Non-pigmented ciliary epithelial cell (primary cell): ENCODE results near the gene B4GALT6.

Source experiments
- DNase-seq: peaks from one replicate; pipeline ENCODE4 v3.0.0-alpha.2; 2010; ENCODE audit warnings: low read depth

The B4GALT6 gene

DNA sequence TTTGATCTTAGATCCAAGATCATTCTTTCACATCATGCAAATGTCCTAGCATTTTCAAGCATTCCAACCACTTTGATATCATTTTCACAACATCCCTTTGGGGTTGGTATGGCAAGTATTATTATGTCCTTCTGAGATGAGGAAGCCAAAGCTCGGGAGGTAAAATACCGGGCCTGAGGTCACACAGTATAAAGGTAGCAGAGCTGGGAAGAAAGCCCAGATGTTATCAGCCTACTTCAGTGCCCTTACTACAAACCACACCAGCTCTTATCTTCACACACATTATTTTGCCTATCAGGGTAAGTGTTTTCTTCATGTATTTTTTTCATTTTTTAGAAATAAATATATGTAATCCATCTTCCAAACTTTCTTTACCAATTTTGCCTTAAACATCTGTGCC, 4.2 kb upstream of the B4GALT6 start:
- DNase-seq: no peak

DNA sequence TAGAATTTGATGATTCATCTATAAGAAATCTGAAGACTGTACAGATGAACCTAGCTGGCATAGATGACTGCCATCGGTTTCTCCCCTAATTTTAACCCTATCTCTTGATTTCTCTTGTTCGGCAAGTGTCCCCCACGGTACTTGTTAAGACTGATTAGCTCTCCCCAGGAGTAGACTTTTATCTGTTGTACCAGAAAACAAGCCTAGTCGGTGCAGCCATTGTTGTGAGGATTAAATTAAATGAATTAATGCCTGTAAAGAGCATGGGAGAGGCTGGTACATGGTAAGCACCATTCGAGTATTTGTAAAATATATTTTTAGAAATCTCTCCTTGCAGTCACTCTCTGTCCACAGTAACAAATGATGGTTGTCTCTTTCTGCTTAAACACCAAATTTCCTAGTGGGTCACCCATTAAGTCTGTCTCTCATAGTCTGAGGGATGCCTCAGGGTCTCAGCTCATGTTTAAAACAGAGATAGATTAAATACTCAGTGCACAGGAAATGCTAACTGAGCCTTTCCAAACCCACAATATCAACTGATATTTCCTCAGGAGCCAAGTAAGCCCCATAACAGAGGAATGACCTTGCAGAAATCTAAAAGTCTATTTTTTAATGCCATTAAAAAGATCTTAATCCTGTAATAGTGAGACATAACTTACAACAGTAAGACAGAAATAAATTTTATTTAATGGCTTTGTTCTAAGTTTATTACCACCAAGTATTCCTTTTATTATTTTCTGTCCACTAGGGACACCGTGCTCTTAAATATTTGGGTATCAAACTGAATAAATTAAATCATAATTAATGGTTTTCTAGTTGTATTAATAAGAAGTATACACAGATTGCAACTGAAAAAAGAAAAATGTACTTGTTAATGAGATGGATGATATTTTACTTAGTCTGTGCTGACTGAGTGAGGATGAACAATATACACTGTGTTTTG, 2.9 kb upstream of the B4GALT6 start:
- DNase-seq: no peak

DNA sequence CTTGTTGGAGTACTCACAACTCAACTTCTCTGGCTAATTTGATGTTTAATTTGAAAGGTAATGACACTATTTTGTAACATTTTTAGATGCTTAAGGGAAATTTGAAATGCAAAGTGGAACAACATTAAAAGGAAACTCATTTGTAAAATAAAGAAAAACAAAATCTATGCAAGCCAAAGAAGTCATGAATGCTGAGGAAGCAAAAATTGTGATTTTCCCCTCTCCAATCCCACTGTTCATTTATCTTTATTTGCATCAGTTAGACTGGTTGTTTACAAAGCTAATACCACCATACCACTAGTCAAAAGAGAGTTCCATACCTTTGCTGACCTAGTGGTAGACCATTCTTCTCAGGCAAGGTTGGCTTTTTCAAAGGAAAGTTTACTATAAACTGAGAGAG, 2.2 kb upstream of the B4GALT6 start:
- DNase-seq: no peak

DNA sequence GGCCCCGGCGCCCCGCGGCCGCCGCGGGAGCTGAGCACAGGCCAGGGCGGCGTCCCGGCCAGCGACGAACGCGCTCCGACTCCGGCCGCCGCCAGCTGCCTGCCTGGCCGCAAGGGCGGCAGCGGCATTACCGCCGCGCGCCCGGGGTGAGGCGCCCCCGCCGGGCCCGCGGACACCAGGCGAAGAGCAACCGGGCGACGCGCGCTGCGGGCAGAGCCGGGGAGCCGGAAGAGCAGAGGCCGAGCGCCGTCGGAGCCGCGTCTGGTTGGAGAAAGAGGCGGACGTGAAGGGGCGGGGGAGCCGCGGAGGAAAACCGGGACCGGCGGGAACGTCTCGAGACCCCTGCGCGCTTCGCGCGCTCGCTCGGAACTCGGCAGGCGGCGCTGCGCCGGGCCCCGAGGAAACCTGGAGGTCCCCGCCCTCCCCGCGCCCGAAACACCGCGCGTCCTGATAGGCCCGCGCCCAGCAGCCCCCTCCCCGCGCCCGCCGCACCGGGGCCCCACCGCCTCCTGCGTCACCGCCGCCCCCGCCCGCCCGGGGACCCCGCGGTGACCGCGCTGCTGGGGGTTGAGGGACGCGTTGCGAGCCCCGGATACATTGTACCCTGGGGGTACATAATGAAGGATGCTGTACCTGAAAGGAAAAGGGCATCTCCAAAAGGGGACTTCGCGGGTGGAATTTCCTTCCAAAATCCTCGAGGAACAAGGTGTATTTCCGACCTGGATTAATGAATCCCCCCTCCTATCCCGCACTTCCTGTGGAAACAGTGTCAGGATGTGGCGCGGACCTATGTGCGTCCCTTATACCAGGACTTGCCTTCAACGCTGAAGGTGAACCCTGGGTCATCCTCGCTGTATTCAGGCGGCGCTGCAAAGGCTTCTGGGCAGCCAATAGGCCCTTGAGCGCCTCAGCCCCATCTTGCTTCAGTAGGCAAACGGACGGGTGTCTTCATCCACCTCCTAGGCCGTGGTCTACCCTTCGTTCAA, 1.0 kb upstream of the B4GALT6 start:
- peak; percentile 10 for DNase-seq

DNA sequence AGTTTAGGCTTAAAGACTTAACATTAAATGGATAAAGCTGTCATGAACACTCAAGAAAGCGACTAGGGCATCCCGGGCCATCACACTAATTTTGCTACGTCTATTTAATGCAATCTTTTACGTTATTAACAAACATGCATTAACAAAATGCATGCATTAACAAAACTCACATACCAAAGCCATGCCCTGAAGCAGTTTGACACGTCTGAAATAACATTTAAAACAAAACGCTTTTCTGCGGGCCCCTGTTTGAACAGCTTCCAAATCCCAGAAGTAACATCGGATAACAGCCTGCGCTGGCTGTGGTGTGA, 458 bp downstream of the B4GALT6 start:
- no peak for DNase-seq

DNA sequence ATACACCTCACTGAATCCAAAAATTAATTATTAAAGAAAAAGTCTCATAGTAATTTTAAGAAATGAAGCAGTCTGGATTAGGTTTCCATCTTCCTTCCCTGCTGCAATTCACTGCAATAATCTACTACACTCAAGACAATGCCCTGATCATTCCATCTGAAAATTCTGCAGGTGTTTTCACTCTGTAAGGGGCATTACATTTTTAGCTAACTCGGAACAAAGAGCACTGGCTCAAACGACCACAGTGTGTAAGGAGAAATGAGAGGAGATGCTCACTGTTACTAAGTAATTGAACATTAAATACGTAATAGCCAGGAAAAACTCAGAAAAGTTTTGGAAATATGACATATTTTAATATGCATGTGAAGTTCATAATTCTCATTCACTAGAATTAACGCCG, 1.3 kb downstream of the B4GALT6 start:
- DNase-seq: no peak

DNA sequence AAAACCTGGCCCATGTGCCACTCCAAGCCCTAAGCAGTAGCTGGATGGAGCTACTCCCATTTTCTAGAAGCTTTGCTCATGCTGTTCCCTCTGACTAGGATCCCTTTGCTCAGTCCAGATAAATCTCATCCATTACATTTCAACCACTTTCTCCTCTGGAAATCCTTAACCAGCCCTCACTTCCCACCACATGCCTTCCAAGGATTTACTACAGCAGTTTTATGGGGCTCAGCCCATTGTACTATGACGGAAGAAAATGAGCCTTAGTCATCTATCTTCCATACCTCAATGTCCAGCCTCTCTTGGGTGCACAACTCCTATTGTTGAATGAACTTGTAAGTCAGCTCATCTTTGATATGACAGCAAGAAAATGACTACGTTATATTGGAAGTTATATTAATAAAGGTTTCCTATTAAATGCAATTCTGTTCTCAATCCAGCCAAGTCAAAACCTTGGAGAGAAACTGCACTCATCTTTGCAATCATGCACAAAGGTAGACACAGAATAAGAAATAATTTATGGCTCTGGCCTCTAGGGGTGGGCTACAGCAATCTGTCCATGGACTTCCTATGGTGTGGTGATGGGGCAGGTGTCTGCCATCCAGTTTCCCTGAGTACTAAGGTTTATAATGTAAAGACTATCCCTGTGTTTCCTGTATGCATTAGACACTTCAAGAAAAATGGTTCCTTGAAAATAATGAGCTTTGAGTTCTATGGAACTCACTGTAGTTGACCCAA, 3.4 kb downstream of the B4GALT6 start:
- DNase-seq: no peak

DNA sequence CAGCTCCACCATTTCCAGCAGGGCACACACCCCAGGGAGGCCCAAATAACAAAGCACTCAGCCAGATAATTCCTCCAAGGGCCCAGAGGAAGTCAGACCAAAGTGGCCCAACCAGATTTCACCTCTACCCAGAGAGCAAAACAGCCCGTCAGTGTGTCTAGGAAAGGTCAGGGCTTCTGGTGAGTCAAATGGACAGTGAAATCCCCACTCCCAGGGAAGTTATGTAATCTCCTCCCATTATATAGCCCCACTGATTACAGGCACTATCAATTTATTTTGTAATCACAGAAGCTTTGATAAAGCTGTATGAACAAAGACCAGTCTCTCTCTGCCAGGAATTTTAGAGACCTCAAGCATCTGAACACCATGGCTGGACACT, 4.0 kb downstream of the B4GALT6 start:
- DNase-seq: no peak

DNA sequence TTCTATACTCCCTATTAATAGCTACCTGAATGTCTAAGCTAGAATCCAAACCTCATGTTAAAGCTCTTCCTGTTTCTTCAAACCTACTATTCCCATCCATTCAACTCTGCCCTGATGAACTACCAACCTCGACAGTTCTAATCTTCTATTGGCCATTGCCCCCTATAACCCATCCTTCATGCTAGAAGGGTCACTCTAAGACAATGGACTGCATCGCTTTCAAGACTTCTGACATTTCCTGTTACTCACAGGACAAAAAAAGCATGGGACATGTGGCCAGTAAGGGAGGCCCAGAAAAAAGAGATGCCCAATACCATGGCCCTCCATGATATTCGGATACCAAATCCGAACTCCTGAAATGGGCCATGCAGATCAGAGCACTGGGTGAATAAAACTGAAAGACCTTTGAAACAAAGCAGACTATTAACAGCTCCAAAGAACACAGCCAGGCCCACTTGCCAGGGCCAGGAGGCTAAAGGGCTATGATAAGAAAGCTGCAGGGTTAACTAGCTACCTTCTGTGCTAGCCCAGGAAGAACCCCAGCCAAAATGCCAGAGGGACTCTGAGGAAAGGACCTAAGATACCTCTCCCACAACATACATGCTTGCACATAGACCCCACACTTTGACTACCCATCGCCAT, 4.5 kb downstream of the B4GALT6 start:
- no peak for DNase-seq

DNA sequence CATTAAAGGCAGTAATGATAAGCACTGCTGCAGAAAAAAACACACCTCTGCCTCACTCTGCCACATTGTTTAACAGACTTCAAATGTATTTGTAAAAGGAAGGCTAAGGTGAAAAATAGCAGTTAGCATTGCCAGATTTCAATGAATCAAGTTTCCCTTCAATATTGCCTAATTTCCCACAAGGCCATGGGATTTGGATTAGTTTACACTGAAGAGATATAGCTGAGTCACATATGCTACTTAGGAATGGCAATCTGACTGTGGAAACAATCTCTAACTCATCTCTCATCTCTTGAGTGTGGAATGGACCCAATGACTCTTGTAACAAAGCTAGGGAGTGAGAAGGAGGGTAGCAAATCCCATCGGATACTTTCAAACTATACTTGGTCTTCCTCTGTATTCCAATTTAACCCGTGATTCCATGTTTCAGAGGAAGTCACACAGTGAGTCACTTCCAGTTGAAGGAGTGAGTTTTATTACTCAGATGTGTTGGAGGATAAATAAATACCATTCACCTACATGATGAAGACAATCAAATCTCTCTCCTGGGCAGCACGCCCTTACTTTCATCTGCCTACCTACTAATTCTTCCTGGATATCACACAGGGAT, 5.1 kb downstream of the B4GALT6 start:
- DNase-seq: peak; percentile 46

DNA sequence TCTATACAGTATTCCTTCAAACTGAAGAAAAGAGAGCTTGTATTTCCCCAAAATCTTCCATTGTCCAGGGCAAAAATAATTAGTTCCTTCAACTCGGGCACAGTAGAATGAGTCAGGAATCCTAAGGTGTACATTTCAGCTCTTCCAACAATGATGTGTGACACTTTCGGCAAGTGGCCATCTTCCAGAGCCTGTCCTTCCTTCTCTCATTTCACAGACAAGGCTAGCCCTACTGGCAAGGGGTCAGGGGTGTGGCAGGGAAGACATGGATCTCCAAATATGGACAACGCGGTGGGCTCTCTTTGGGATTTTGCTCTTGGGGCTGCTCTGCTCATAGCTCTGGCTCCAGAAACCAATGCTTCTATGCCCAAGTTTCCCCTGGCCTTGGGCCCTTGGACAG, 6.0 kb downstream of the B4GALT6 start:
- DNase-seq: no peak

DNA sequence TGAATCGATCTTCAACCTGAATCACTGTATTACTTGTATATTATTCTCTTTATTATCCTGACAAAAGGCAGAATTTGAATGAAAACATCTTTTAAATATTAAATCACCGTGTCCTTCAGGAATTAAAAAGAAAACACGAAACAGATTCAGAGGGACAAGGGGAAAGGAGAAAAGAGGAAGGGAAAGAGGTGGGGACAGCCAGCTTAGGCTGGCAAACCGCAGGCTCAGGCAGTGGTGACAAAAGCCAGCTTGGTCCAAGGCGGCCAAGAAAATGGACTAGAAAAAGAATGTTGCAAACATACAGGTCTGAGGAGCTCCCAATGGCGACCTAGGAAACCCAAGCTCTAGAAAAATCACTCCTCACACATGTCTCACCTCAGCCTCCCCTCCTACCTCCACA, 6.8 kb downstream of the B4GALT6 start:
- no peak for DNase-seq

DNA sequence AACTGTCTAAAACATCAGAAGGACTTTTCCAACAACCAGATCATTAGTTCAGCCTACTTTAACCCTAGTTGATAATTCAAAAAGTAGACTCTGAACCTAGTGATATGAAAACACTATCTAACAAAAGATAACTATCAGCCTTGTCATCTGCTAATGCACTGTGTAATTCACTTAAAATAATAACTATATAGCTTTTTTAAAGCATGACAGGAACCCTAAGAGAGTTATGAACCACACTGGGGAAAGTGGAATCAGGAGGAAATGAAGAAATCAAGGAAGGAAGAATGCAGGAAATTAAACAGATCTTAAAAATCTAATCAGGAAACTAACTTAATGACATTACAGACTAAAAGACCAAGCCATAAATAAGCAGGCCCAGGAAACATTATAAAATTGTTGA, 9.0 kb downstream of the B4GALT6 start:
- no peak for DNase-seq

DNA sequence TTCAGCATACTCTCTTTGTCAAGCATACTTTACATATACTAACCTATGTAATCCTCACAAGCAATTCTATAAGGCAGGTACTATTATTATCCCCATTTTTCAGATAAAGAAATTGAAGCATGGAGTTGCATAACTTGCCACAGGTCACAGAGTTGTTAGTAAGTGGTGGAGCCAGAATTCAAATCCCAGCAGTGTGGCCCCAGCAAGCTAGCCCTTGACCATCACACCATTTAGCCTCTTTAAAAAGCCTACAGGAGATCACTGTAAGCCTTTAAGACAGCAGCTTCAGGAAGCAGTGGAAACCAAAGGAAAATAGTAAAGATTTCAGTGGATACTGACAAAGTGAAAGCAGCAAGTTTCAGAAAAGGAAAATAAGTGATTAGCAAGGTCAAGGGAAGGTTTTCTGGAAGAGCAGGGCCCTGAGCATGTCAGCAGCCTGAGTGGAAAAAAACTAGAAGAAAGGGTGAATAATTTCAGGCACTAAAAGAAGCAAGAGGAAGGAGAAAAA, 11.7 kb downstream of the B4GALT6 start:
- no peak for DNase-seq

DNA sequence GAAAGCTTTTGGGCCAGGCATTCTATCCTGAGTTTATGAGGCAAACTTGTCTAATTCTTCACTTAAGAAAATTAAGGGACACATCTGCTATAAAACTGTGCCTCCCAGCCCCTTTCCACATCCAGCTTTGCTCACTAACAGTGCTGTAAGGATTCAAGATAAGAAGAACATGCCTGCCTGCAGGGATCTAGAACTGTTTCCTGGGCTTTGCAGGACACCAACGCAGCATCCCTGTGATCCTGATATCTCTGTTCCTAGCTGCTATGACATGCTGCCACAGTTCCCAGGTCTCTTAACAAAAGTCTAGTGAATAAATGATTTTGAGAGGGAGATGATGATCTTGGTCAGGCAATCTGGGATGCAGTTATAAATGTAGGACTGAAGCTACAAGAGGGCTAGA, 12.4 kb downstream of the B4GALT6 start:
- DNase-seq: no peak

DNA sequence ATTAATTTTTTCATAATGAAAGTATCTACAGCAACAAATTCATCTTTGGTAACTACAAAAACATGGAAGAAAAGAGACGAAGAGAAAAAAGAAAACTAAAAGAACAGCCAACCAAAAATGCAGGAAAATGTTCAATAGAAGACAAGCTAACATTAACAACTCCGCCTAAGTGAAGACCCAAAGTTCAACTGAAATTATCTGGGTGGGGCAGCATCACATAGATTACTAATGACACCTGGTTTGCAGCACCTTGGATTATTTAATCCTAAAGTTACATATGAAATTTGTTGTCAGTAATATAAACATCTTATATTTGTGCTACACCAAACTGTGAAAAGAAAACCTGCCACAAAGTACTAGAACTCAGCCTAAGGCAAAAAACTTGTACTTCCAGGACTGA, 14.8 kb downstream of the B4GALT6 start:
- no peak for DNase-seq

DNA sequence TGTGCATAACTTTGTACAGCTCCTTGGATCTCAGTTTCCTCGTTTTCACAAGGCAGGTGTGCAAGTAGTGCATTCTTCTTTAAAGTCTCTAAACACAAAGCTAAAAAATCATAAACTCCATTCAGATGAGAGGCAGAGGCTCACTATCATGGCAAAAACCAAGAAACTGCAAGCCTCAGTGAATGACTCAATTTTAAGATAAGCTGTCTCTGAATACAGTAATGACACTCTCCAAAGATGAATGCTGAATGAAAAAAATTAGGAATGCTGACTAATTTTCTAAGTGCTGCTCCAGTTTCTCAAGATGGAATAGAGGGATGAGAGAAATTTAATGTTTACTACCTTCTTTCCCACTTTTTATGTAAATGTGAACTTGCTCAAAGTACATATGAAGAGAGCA, 17.2 kb downstream of the B4GALT6 start:
- DNase-seq: no peak

DNA sequence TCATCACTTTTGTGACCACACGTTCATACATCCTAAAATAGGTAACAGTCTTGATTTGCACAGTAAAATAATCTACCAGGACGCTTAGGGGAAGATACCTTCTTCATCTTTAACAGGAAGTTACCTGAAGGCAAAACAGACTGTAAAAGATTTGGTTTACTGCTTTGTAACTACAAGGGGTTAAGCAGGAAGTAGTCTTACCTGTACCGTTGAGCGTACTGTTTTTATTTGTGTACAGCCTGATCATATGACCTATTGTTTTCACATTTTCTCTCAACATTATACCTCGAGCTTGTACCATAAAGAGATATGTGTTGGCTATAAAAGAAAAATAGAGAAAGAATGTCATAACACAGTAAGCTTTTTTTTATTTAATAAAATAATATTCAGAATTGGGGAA, 18.3 kb downstream of the B4GALT6 start:
- DNase-seq: no peak

DNA sequence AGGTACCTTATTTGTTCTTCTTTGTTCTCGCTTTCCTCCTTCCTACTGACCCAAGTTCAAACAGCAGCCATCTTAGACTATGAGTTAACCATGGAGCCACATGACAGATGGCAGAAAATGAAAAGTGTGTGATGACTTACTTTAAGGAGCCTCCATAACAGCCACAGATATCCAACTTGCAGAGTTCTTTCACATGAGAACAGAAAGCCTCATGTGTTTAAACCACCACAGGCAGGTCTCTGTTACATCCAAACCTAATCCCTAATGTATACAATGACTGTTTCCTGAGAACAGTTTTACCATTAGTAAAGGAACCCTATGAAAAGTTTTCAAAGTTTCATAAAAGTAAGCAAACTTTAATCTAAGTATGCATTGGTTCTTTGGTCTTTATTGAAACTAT, 20.3 kb downstream of the B4GALT6 start:
- no peak for DNase-seq

DNA sequence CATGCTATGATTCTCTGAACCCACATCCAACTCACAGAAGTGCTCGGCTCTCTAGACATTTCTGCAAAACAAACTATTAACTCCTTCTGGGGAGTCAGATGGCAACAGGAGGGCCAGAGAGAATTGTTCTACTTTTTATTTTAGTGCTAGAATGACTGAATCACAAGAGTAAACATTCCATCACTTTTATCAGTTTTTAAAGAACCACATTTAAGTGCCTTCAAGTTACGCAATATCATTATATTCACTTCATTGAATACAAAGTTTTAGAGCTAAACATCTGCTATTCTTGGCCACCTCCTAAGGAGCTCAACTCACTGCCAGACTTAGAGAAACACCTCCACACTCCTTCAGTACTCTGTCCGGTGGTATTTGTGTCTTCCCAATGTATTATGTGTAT, 22.4 kb downstream of the B4GALT6 start:
- no peak for DNase-seq

DNA sequence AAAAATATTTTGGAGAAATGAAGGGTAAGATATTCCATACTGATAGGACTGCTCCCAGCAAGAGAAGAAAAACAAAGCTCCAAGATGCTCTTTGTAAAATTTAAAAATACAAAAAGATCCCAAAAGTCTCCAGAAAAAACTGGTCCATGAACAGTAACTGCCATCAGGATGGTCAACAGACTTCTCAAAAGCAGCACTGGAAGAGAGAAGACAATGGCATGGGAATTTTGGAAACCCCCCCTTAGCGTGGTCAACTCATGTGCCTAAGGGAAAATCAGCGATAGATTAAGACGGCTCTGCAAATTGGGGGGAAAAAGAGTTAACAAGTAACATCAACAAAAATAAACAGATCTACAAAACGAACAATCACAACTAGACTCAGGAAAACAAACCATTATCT, 23.6 kb downstream of the B4GALT6 start:
- DNase-seq: no peak
